ENCODE measurements around the gene MSANTD1.

DNA sequence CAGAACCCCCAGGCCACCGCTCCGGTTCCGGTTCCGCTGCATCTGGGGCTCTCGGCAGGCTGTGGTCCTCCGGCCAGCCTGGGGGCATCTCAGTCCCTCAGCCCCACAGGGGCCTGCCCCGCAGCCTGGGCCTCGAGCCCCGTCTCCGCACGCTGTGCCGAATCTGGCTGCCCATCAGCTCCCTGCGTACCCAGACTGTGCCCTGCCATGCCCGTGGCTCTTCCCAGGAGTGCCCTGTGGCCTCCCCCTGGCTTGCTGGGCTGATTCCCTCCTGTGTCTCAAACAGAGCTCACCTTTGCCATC, 830 bp upstream of the MSANTD1 start:
- TF ChIP-seq, protein P1, sequence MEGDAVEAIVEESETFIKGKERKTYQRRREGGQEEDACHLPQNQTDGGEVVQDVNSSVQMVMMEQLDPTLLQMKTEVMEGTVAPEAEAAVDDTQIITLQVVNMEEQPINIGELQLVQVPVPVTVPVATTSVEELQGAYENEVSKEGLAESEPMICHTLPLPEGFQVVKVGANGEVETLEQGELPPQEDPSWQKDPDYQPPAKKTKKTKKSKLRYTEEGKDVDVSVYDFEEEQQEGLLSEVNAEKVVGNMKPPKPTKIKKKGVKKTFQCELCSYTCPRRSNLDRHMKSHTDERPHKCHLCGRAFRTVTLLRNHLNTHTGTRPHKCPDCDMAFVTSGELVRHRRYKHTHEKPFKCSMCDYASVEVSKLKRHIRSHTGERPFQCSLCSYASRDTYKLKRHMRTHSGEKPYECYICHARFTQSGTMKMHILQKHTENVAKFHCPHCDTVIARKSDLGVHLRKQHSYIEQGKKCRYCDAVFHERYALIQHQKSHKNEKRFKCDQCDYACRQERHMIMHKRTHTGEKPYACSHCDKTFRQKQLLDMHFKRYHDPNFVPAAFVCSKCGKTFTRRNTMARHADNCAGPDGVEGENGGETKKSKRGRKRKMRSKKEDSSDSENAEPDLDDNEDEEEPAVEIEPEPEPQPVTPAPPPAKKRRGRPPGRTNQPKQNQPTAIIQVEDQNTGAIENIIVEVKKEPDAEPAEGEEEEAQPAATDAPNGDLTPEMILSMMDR (IDR thresholded peaks at IDR 0.05) = no peak
- no peak for TF ChIP-seq POLR2AphosphoS5 (IDR thresholded peaks at IDR 0.05)
- TF ChIP-seq EP300 (IDR thresholded peaks at IDR 0.05; ENCODE audit: low read depth) = no peak
- no peak for TF ChIP-seq POLR2A (IDR thresholded peaks at IDR 0.05)
